ENCODE measurements around the gene TBL3. TPM values are rescaled to one million over a fixed set of nuclear protein-coding genes. Genes with fewer than 3 reads are reported as not detected.
A peak's percentile ranks its signal among the peaks of the same experiment; 100 is the strongest.

The TBL3 gene
- total RNA-seq, 2 experiments from 2014 or later, result 66.3 to 72.6 TPM

DNA sequence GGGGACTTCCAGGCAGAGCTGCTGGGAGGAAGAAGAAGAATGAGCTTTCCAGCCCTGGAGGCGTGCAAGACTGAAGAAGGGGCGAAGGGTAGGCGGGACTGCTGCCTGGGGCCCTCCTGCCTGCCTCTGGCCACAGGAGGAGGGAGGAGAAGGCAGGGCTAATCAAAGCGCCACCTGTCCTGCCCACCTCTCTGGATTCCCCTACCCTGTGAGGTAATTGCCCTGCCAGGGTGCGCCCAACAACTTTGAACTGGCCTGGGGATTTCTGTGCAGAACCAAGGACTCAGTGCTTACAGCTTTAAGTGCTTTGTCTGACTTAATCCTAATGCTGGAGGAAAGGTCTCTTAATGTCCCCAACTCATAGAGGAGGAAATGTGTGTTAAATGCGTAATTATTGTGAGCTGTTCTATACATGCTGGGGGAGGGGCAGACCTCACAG, 9.6 kb downstream of the TBL3 start, which contains the start of gene NOXO1:
TSS of gene NOXO1 (minus strand) at position 72 of the 439 bp plus-strand sequence. CDS start 290 bp downstream, outside the sequence.
- Mint-ChIP-seq H3K36me3 (peaks cover 12% of the 10 kb centered on the region), H3K27me3 (peaks cover 31% of the 10 kb centered on the region), H3K9me3 (no peaks in the 10 kb centered on the region), H3K27ac (peak within 1 kb of the TSS; percentile 20), H3K4me1 (peaks cover 17% of the 10 kb centered on the region), H3K4me3 (peak within 1 kb of the TSS; percentile 37)
- DNase-seq, result no peak

DNA sequence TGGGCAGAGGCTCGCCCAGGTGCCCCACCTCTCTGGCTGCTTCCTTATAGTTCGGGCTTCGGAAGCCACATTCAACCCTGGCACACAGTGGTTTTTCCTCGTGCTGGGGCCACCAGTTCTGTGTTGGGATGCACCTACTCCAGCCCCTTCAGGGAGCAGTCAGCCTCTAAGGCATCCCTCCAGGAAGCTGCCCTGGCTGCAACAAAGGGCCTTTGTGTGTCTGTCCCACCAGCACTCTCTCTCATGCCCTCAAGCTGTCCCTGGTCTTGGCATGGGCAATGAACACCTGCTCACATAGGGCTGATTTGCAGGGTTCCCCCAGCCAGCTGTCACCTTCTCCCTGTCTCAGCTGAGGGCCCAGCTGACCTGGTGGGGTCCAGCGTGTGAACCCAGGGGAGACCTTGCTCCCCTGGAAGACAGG, 10.2 kb downstream of the TBL3 start:
- no peak overlapping the region for H3K4me3 Mint-ChIP-seq
- H3K9me3 Mint-ChIP-seq, result no peaks in the 10 kb centered on the region
- peaks cover 31% of the 10 kb centered on the region for H3K27me3 Mint-ChIP-seq
- DNase-seq, result no peak
- H3K36me3 Mint-ChIP-seq, result peaks cover 18% of the 10 kb centered on the region
- H3K4me1 Mint-ChIP-seq, result peaks cover 17% of the 10 kb centered on the region
- H3K27ac Mint-ChIP-seq, result no peak overlapping the region

GRCh38 chr16:1982991-1983543, 11.2 kb downstream of the TBL3 start:
- H3K27ac Mint-ChIP-seq, result no peak overlapping the region
- no peak for DNase-seq

GRCh38 chr16:1983544-1984346, 11.9 kb downstream of the TBL3 start, which contains the start of gene GFER:
Gene GFER (plus strand): TSS chr16:1984193. CDS start chr16:1984219, 26 bp downstream.
- Mint-ChIP-seq H3K27me3 (peaks cover 43% of the 10 kb centered on the region), H3K36me3 (peaks cover 12% of the 10 kb centered on the region), H3K4me1 (peaks cover 20% of the 10 kb centered on the region), H3K9me3 (no peaks in the 10 kb centered on the region), H3K27ac (peak within 1 kb of the TSS; percentile 12), H3K4me3 (peak within 1 kb of the TSS; percentile 84)
- DNase-seq, result peak; percentile 85

More at GRCh38 chr16:1982991-1983543, 11.2 kb downstream of the TBL3 start:
- peaks cover 17% of the 10 kb centered on the region for H3K4me1 Mint-ChIP-seq
- no peaks in the 10 kb centered on the region for H3K9me3 Mint-ChIP-seq
- H3K4me3 Mint-ChIP-seq, result peak overlapping the region; percentile 70
- peaks cover 37% of the 10 kb centered on the region for H3K27me3 Mint-ChIP-seq
- peaks cover 16% of the 10 kb centered on the region for H3K36me3 Mint-ChIP-seq

- Mint-ChIP-seq H3K36me3 (peaks cover 12% of the 10 kb centered on the region), H3K27me3 (peaks cover 51% of the 10 kb centered on the region), H3K9me3 (no peaks in the 10 kb centered on the region), H3K27ac (peak overlapping the region; percentile 12), H3K4me1 (peaks cover 23% of the 10 kb centered on the region), H3K4me3 (peak overlapping the region; percentile 84)
- DNase-seq, result no peak
These were observed 12.7 kb downstream of the TBL3 start for GRCh38 chr16:1984347-1985225.

- Mint-ChIP-seq H3K27ac (no peak overlapping the region), H3K36me3 (peaks cover 12% of the 10 kb centered on the region), H3K4me3 (peak overlapping the region; percentile 84), H3K27me3 (peaks cover 52% of the 10 kb centered on the region), H3K9me3 (no peaks in the 10 kb centered on the region), H3K4me1 (peaks cover 23% of the 10 kb centered on the region)
- DNase-seq, result no peak
These were observed 13.8 kb downstream of the TBL3 start for GRCh38 chr16:1985466-1986150.

DNA sequence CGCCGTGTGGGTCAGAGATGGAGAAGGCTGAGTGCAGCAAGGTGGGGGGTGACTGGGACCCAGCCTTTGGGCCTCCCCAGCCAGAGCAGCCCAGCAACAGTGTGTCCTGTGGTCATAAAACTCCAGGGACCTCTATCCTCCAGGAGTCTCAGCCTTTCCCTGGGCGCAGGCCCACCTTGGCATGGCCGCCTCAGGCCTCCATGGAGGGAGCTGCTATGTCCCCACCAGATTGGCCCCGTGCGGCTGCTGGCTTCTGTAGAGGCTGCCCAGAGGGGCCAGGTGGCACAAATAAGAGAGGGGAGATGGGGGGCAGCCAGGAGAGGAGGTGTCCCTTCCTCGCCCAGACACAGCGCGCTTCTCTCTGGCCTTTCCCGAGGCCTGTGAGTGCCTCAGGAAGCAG, 15.3 kb downstream of the TBL3 start:
- DNase-seq, result no peak
- peaks cover 26% of the 10 kb centered on the region for H3K4me1 Mint-ChIP-seq
- H3K36me3 Mint-ChIP-seq, result peaks cover 12% of the 10 kb centered on the region
- H3K9me3 Mint-ChIP-seq, result no peaks in the 10 kb centered on the region
- peaks cover 44% of the 10 kb centered on the region for H3K27me3 Mint-ChIP-seq
- no peak overlapping the region for H3K27ac Mint-ChIP-seq
- H3K4me3 Mint-ChIP-seq, result no peak overlapping the region

DNA sequence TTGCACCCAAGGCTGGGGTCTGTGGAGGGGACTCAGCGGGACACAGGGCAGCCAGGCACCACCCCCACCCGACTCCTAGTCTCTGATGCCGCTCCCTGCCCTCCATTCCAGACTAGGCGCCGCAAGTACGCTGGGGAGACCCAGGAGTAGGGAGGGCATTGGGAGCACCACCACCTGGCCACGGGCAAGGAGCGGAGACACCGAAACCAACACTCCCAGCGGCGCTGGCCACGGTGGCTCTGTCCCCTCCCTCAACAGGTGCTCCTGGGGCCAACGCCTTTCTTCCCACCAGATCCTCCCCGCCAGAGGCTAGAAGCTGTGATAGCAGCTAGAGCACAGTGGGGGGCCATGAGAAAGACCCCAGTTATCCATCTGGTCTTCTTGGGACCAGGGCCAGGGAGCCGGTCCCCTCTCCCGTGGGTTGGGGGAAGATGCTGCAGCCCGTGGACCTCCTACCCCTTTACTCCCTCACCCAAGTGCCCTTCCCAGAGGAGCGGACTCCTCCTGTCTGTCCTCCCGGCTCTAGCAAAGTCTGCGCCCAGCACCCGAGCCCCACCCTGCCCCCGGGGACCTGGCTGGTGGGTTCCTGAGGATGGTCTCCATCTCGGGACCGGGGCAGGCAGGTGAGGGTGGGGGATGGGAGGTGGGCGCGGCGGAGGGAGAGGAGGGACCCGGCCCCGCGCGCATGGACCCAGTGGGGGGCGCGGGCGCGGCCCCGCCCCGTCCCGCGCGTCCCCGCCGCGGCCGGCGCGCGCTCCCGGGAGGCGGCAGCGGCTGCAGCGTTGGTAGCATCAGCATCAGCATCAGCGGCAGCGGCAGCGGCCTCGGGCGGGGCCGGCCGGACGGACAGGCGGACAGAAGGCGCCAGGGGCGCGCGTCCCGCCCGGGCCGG, 17.6 kb downstream of the TBL3 start, which contains the start of gene SYNGR3:
TSS of gene SYNGR3 (plus strand) at position 762 of the 892 bp plus-strand sequence. CDS start 133 bp downstream, outside the sequence.
- Mint-ChIP-seq H3K27me3 (peaks cover 32% of the 10 kb centered on the region), H3K4me1 (peaks cover 26% of the 10 kb centered on the region), H3K4me3 (peak within 1 kb of the TSS; percentile 59), H3K27ac (no peak within 1 kb of the TSS), H3K36me3 (peaks cover 12% of the 10 kb centered on the region), H3K9me3 (no peaks in the 10 kb centered on the region)
- no peak for DNase-seq

GRCh38 chr16:1990101-1990350, 18.2 kb downstream of the TBL3 start:
- H3K4me3 Mint-ChIP-seq, result peak overlapping the region; percentile 59
- peaks cover 32% of the 10 kb centered on the region for H3K27me3 Mint-ChIP-seq
- peaks cover 26% of the 10 kb centered on the region for H3K4me1 Mint-ChIP-seq
- no peak overlapping the region for H3K27ac Mint-ChIP-seq
- peaks cover 12% of the 10 kb centered on the region for H3K36me3 Mint-ChIP-seq
- H3K9me3 Mint-ChIP-seq, result no peaks in the 10 kb centered on the region
- DNase-seq, result no peak

DNA sequence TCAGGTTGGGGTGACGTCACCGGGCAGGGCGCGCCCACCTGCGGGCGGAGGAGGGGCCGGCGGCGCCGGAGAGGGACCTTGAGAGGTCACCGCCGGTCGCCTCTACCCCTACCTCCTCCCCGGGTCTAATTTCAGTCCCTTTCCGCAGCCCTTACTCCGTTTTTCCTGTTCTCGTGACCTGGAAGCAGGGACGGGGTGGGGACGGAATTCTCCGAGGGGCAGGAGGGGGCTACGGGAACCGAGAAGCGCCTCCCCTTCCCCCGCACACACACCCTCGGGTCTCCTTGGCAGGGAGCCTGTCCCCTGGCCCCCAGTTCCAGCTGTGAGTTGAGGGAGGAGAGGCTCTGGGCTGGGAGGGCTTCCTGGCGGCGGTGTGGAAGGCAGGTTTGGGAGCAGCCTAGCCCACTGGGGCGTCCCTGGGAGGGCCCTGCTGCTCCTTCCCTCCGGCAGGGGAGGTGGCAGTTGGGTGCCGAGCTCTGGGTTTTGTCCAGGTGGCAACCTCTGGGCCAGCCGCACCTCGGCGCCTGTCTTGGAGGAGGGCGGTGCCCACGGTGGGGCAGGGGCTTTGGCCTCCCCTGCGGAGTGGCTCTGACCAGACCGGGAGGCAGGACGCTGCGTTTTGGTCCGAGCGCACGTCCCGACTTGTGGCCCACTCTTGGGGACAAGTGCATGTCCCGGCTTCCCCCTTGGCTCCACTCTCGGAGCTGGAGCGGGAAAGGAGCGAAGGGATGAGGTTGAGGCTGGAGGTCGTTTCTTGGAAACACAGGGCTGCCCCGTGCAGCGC, 18.7 kb downstream of the TBL3 start:
- peaks cover 32% of the 10 kb centered on the region for H3K27me3 Mint-ChIP-seq
- H3K4me3 Mint-ChIP-seq, result peak overlapping the region; percentile 59
- peak; percentile 50 for DNase-seq
- peaks cover 15% of the 10 kb centered on the region for H3K36me3 Mint-ChIP-seq
- no peaks in the 10 kb centered on the region for H3K9me3 Mint-ChIP-seq
- H3K27ac Mint-ChIP-seq, result peak overlapping the region; percentile 66
- peaks cover 22% of the 10 kb centered on the region for H3K4me1 Mint-ChIP-seq

DNA sequence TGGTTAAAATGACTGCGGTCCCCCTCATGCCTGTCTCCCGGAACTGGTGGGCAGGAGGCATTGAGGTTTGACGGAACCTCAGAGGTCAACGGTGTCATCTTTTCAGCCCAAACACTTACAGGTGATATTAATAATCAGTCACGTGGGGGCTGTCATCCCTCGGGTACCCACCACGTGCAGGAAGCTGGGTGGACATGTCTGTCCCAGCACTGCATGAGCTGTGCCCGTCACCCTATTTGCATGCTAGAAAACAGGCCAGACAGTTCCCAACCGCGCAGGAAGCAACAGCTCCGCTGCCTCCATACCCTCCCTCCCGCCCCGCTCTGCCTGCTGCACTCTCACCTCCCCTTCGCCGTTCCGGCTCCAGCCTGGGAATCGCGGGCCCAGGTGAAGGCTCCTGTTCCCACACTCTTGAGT, 19.3 kb downstream of the TBL3 start:
- Mint-ChIP-seq H3K4me1 (peaks cover 22% of the 10 kb centered on the region), H3K4me3 (peak overlapping the region; percentile 59), H3K36me3 (peaks cover 17% of the 10 kb centered on the region), H3K27ac (peak overlapping the region; percentile 66), H3K27me3 (peaks cover 32% of the 10 kb centered on the region), H3K9me3 (no peaks in the 10 kb centered on the region)
- peak; percentile 60 for DNase-seq

DNA sequence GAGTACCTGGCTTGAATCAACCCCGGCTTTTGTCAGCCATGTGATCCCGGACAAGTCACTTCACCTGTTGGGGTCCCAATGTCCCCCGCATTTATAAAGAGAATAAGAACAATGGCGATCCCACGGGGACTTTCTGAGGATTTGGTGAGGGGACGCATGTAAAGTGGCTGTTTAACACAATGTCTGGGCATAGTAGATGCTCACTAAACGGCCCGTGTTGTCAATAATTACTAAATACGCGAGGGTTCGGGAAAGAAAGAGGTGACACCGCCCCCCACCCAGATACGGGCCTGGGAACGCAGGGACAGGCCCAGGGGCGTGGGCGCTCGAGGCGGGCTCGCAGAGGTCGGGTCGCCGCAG, 19.7 kb downstream of the TBL3 start:
- peaks cover 25% of the 10 kb centered on the region for H3K4me1 Mint-ChIP-seq
- H3K9me3 Mint-ChIP-seq, result no peaks in the 10 kb centered on the region
- H3K36me3 Mint-ChIP-seq, result peaks cover 13% of the 10 kb centered on the region
- peaks cover 32% of the 10 kb centered on the region for H3K27me3 Mint-ChIP-seq
- no peak for DNase-seq
- peak overlapping the region; percentile 59 for H3K4me3 Mint-ChIP-seq
- H3K27ac Mint-ChIP-seq, result peak overlapping the region; percentile 66
